ENCODE measurements around the gene RELN. TPM values are rescaled to one million over a fixed set of nuclear protein-coding genes. Genes with fewer than 3 reads are reported as not detected.

RELN gene
- total RNA-seq, 1 experiment from 2014 or later = 0.02 TPM

DNA sequence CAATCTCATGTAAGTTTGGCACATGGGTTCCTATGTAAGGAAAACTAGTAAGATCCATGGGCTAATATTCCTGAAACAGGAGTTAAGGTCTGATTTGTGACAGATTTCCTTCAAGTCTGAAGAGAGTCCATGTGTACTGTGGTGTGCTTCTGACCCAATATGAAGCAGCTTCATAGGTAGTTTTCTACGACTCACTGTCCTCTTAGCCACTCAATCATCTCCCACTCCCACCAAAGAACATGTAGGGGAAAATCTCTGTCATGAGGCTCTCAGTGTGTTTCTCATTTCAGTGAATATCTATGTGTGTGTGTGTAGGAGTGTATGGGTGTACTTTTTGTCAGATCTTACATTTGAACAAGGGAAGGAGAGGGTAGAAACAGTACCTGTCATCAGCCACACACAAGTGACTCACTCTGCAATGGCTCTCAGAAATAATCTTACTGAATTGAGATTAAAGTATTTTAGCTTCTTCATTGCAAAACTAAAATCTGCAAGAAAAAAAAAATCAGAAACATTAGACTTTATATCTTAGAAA is 31.1 kb downstream of the RELN start:
- Histone ChIP-seq H2BK120ac (ENCODE audit: low read depth, low read length, poor library complexity, severe bottlenecking) (no peak overlapping the region), H3K18ac (ENCODE audit: insufficient read length, low read depth, low read length) (no peak overlapping the region), H3K9me3 (ENCODE audit: control insufficient read depth, low read depth, low read length) (no peaks in the 10 kb centered on the region), H3K4ac (ENCODE audit: low read depth, low read length) (no peak overlapping the region), H2BK15ac (ENCODE audit: low read depth, low read length) (no peak overlapping the region), H3K27ac (ENCODE audit: insufficient read length, low read depth, low read length) (no peak overlapping the region), H2AK5ac (ENCODE audit: insufficient read length, low read length) (no peak overlapping the region), H4K8ac (replicated peaks; ENCODE audit: insufficient read length, low read depth, low read length) (no peak overlapping the region), H4K91ac (ENCODE audit: insufficient read length, low read depth, low read length) (no peak overlapping the region), H3K4me1 (ENCODE audit: insufficient read depth, low read length) (no peaks in the 10 kb centered on the region), H3K4me2 (ENCODE audit: insufficient read depth, insufficient read length, low read length) (no peak overlapping the region), H3K79me2 (ENCODE audit: insufficient read depth, low read length) (no peaks in the 10 kb centered on the region), H3K14ac (ENCODE audit: insufficient read depth, low read length) (no peak overlapping the region), H2BK12ac (ENCODE audit: insufficient read length, low read depth, low read length) (no peak overlapping the region), H4K5ac (ENCODE audit: insufficient read length, low read depth, low read length) (no peak overlapping the region), H2BK20ac (ENCODE audit: low read depth, low read length, poor library complexity, severe bottlenecking) (no peak overlapping the region), H3K9ac (ENCODE audit: extremely low read depth, insufficient read length, low read length) (no peak overlapping the region), H3K56ac (ENCODE audit: insufficient read length, low read depth, low read length) (no peak overlapping the region), H3T11ph (ENCODE audit: low read length) (no peak overlapping the region), H2BK5ac (ENCODE audit: insufficient read length, low read length) (no peak overlapping the region), H3K23ac (ENCODE audit: insufficient read length, low read depth, low read length) (no peak overlapping the region), H2AFZ (ENCODE audit: low read length) (no peak overlapping the region), H3K23me2 (ENCODE audit: insufficient read length, low read depth, low read length, poor library complexity, severe bottlenecking) (no peaks in the 10 kb centered on the region), H3K79me1 (ENCODE audit: insufficient read depth, low read depth, low read length, poor library complexity, severe bottlenecking) (no peaks in the 10 kb centered on the region), H3K27me3 (ENCODE audit: insufficient read depth, low read length) (no peaks in the 10 kb centered on the region), H4K20me1 (ENCODE audit: control insufficient read depth, insufficient read depth, insufficient read length) (no peaks in the 10 kb centered on the region)
- DNase-seq = no peak
- WGBS (ENCODE audit: extremely low coverage, insufficient read length, low lambda C conversion rate) = no CpG with 5 or more reads among the region's 1 CpG
- Mint-ChIP-seq H3K36me3 (ENCODE audit: insufficient read depth in 1 of 3, low read depth in 3 of 3) (no peaks in the 10 kb centered on the region), H3K27ac (no peak overlapping the region), H3K4me1 (no peaks in the 10 kb centered on the region), H3K27me3 (ENCODE audit: low read depth) (peaks cover 22% of the 10 kb centered on the region), H3K9me3 (no peaks in the 10 kb centered on the region; a peak in 1 of 5 replicates), H3K4me3 (no peak overlapping the region)
- TF ChIP-seq, protein P1, sequence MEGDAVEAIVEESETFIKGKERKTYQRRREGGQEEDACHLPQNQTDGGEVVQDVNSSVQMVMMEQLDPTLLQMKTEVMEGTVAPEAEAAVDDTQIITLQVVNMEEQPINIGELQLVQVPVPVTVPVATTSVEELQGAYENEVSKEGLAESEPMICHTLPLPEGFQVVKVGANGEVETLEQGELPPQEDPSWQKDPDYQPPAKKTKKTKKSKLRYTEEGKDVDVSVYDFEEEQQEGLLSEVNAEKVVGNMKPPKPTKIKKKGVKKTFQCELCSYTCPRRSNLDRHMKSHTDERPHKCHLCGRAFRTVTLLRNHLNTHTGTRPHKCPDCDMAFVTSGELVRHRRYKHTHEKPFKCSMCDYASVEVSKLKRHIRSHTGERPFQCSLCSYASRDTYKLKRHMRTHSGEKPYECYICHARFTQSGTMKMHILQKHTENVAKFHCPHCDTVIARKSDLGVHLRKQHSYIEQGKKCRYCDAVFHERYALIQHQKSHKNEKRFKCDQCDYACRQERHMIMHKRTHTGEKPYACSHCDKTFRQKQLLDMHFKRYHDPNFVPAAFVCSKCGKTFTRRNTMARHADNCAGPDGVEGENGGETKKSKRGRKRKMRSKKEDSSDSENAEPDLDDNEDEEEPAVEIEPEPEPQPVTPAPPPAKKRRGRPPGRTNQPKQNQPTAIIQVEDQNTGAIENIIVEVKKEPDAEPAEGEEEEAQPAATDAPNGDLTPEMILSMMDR (conservative IDR thresholded peaks at IDR 0.05) = no peak

Data from H9 (cell line).